ENCODE data around the gene KRT6B. TPM values are rescaled to one million over a fixed set of nuclear protein-coding genes. Genes with fewer than 3 reads are reported as not detected.

Gene KRT6B
- total and polyA plus RNA-seq, 2 of the 8 experiments (the other 6 are each of a cell fraction or from before 2014, with no cell fraction given) = not detected

GRCh38 chr12:52436828-52437474 is 15.0 kb downstream of the KRT6B start:
- TF ChIP-seq TBP (IDR thresholded peaks at IDR 0.05; ENCODE audit: low read depth, low read length) = no peak
- no peak overlapping the region for H3K9ac ChIP-seq (replicated peaks in 1 of 4; ENCODE audit: extremely low read depth in 1 of 4, low read depth in 3 of 4, low read length in 3 of 4)
- no peak overlapping the region for H3K23ac ChIP-seq (ENCODE audit: insufficient read length)
- ChIA-PET POLR2A (ENCODE audit: partially characterized antibody) (interaction anchor here (0.6 to 1.0 kb wide), 2 partner anchors 20 to 126 kb away, joined by 3 read pairs; no protein-coding TSS in a partner anchor), CTCF (ENCODE audit: partially characterized antibody) (interaction anchor here (5.3 kb wide), 1 partner anchor 40 kb away, joined by 23 read pairs; no protein-coding TSS in a partner anchor)
- no peak overlapping the region for H3K4ac ChIP-seq (replicated peaks; ENCODE audit: insufficient read length, low read depth, low read length)
- H3K4me1 ChIP-seq (replicated peaks in 1 of 4; ENCODE audit: control insufficient read depth in 3 of 4, insufficient read depth in 4 of 4, low read length in 3 of 4) = 0 out of 7 replicates have a peak, but pooled peaks cover 0 to 3% (median 0%) of the 10 kb centered on the region in 4 experiments
- H3K18ac ChIP-seq (ENCODE audit: extremely low read depth, low read length) = no peak overlapping the region
- WGBS, 2 experiments (ENCODE audit: extremely low coverage in 1 of 2, insufficient coverage in 1 of 2, insufficient read length in 1 of 2, insufficient replicate concordance in 2 of 2, low coverage in 1 of 2, low lambda C conversion rate in 2 of 2, missing lambda C conversion rate in 1 of 2) = 85% methylated on average over 9 of the region's 9 CpGs; no CpG with 5 or more reads in 1 of the 2 experiments
- no peak overlapping the region for H2AK5ac ChIP-seq (ENCODE audit: low read depth, low read length)
- H2BK120ac ChIP-seq (replicated peaks; ENCODE audit: low read depth, low read length) = no peak overlapping the region
- H2BK5ac ChIP-seq (ENCODE audit: low read depth, low read length) = no peak overlapping the region
- DNase-seq (ENCODE audit: low read depth in 1 of 2, low spot score in 2 of 2) = no peak
- no peak overlapping the region for H3K4me3 ChIP-seq (ENCODE audit: extremely low read depth in 1 of 4, insufficient read depth in 2 of 4, low read depth in 3 of 4, low read length in 4 of 4)
- no peaks in the 10 kb centered on the region for H4K20me1 ChIP-seq (replicated peaks in 1 of 2; ENCODE audit: control insufficient read depth in 1 of 2, insufficient read depth in 2 of 2, low read length in 2 of 2)
- no peak overlapping the region for H4K8ac ChIP-seq (ENCODE audit: extremely low read depth, insufficient read depth, low read length)
- H3K79me2 ChIP-seq (ENCODE audit: control insufficient read depth in 1 of 2, insufficient read depth in 2 of 2, low read length in 2 of 2) = no peaks in the 10 kb centered on the region
- no peak overlapping the region for H3K56ac ChIP-seq (replicated peaks; ENCODE audit: insufficient read length, low read depth, low read length)
- no peak overlapping the region for H4K91ac ChIP-seq (replicated peaks; ENCODE audit: insufficient read length, low read length)
- H3K23me2 ChIP-seq (ENCODE audit: low read depth, low read length) = no peaks in the 10 kb centered on the region
- H3K27ac ChIP-seq (ENCODE audit: low read depth, low read length) = no peak overlapping the region
- no peak overlapping the region for H2BK12ac ChIP-seq (ENCODE audit: low read depth, low read length)
- no peaks in the 10 kb centered on the region for H3K9me3 ChIP-seq (ENCODE audit: insufficient read depth in 2 of 2, low read depth in 1 of 2, low read length in 1 of 2)
- H2BK20ac ChIP-seq (ENCODE audit: low read length) = no peak overlapping the region
- no peak for FAIRE-seq
- no peak overlapping the region for H3K14ac ChIP-seq (ENCODE audit: insufficient read length)
- H4K5ac ChIP-seq (ENCODE audit: insufficient read length, low read depth, low read length) = no peak overlapping the region
- H3K4me2 ChIP-seq (ENCODE audit: insufficient read depth in 1 of 2, low read depth in 2 of 2, low read length in 2 of 2) = no peak overlapping the region
- H2AFZ ChIP-seq (ENCODE audit: low read length) = no peak overlapping the region
- no peaks in the 10 kb centered on the region; a peak in 2 of 7 replicates for H3K27me3 ChIP-seq (replicated peaks in 1 of 4; ENCODE audit: control insufficient read depth in 3 of 4, extremely low read depth in 1 of 4, insufficient read depth in 3 of 4, low read length in 3 of 4)
- no peaks in the 10 kb centered on the region for H3K79me1 ChIP-seq (ENCODE audit: low read depth, low read length)
- H3K36me3 ChIP-seq (ENCODE audit: control insufficient read depth in 2 of 4, insufficient read depth in 4 of 4, low read length in 3 of 4) = no peaks in the 10 kb centered on the region
- H2BK15ac ChIP-seq (ENCODE audit: low read length) = no peak overlapping the region
